A549 (cell line): ENCODE data around the gene MBNL2. TPM values are rescaled to one million over a fixed set of nuclear protein-coding genes. Genes with fewer than 3 reads are reported as not detected.

Experiments used
- ATAC-seq, 2 experiments: fragments of 200-7000 bp in 1 of 2; fragments of >200 bp in 1 of 2; cut with Nextera tagmentation in 1 of 2; cut with Tn5 transposase in 1 of 2; 3 replicates each; pipeline versions ENCODE4 v1.8.0 to v1.9.1; 2018 to 2020; ENCODE audit warnings: mild to moderate bottlenecking in 1 of 2, moderate library complexity in 1 of 2
- CTCF ChIA-PET: fragments of 300-600 bp; sonication (Branson Sonifier 250); formaldehyde crosslinking; extraction: SDS; loops from one replicate; lab custom pipeline; 2021; ENCODE audit warnings: antibody characterized with exemption, inconsistent platforms; lab: Yijun Ruan, JAX
- POLR2A ChIA-PET: fragments of 350-600 bp; formaldehyde crosslinking; extraction: SDS; loops from one replicate; lab custom pipeline; 2021; ENCODE audit warnings: antibody characterized with exemption, inconsistent platforms; lab: Yijun Ruan, JAX
- DNase-seq, 2 experiments: peaks; one replicate each; pipeline versions ENCODE4 v3.0.0 to v3.0.0-alpha.2; 2011 to 2016; ENCODE audit warnings: low read depth in 1 of 2, low spot score in 1 of 2
- FAIRE-seq: peaks from 2 replicates; lab custom pipeline; 2011; peaks lifted over from hg19 to GRCh38; lab: Jason Lieb, UNC
- H3K27ac ChIP-seq, 2 experiments: fragments of >200 bp; sonication (Bioruptor Twin); formaldehyde crosslinking; 3 replicates each; pipeline ENCODE4 v1.5.1; 2016 to 2017
- H3K4me1 ChIP-seq: fragments of >200 bp; sonication (Bioruptor Twin); formaldehyde crosslinking; 3 replicates; pipeline ENCODE4 v1.6.1; 2016
- H3K4me2 ChIP-seq: fragments of >200 bp; sonication (Bioruptor Twin); formaldehyde crosslinking; 3 replicates; pipeline ENCODE4 v1.6.1; 2016
- H3K4me3 ChIP-seq: fragments of >200 bp; sonication (Bioruptor Twin); formaldehyde crosslinking; 3 replicates; pipeline ENCODE4 v1.5.1; 2016
- H3K9me3 ChIP-seq: fragments of >200 bp; sonication (Bioruptor Twin); formaldehyde crosslinking; 3 replicates; pipeline ENCODE4 v1.6.1; 2016
- CBX2 ChIP-seq: fragments of 200-600 bp; sonication (generic); IDR thresholded peaks from 2 replicates; pipeline ENCODE4 v1.6.1; 2016; ENCODE audit warnings: low read depth, mild to moderate bottlenecking, borderline replicate concordance
- CBX8 ChIP-seq: fragments of 200-600 bp; sonication (generic); IDR thresholded peaks from 2 replicates; pipeline ENCODE4 v1.6.1; 2016
- CHD4 ChIP-seq: fragments of 200-600 bp; sonication (generic); IDR thresholded peaks from 2 replicates; pipeline ENCODE4 v1.6.1; 2016; ENCODE audit warnings: antibody characterized with exemption, mild to moderate bottlenecking, borderline replicate concordance
- EHF ChIP-seq: fragments of 250-450 bp; sonication (Bioruptor Pico); IDR thresholded peaks from 2 replicates; pipeline ENCODE4 v1.5.0; 2020; ENCODE audit warnings: mild to moderate bottlenecking
- EHMT2 ChIP-seq: fragments of 200-600 bp; sonication (generic); IDR thresholded peaks from 2 replicates; pipeline ENCODE4 v1.6.1; 2016; ENCODE audit warnings: antibody characterized with exemption, low read depth, mild to moderate bottlenecking, moderate library complexity
- FOSB ChIP-seq: fragments of 250-450 bp; sonication (Bioruptor Pico); IDR thresholded peaks from 2 replicates; pipeline ENCODE4 v1.5.0; 2020; ENCODE audit warnings: mild to moderate bottlenecking, moderate library complexity
- FOXS1 ChIP-seq: fragments of 250-450 bp; sonication (Bioruptor Pico); IDR thresholded peaks from 2 replicates; pipeline ENCODE4 v1.5.0; 2020; ENCODE audit warnings: mild to moderate bottlenecking, moderate library complexity
- HDAC2 ChIP-seq: fragments of 200-600 bp; sonication (generic); IDR thresholded peaks from 2 replicates; pipeline ENCODE4 v1.6.1; 2016
- HEYL ChIP-seq: fragments of 250-450 bp; sonication (Bioruptor Pico); IDR thresholded peaks from 2 replicates; pipeline ENCODE4 v1.8.0; 2021; ENCODE audit warnings: mild to moderate bottlenecking, moderate library complexity
- HOXA7 ChIP-seq: fragments of 250-450 bp; sonication (Bioruptor Pico); IDR thresholded peaks from 2 replicates; pipeline ENCODE4 v1.5.0; 2020; ENCODE audit warnings: mild to moderate bottlenecking, moderate library complexity
- HOXB5 ChIP-seq: fragments of 250-450 bp; sonication (Bioruptor Pico); IDR thresholded peaks from 2 replicates; pipeline ENCODE4 v1.5.0; 2020; ENCODE audit warnings: mild to moderate bottlenecking, moderate library complexity
- MAFK ChIP-seq: fragments of 450-650 bp; IDR thresholded peaks from 2 replicates; pipeline ENCODE4 v1.6.1; 2014; ENCODE audit not compliant: partially characterized antibody
- NR3C1 ChIP-seq: fragments of >200 bp; sonication (Bioruptor Twin); formaldehyde crosslinking; IDR thresholded peaks from 3 replicates; pipeline ENCODE4 v1.6.1; 2017
- PHF8 ChIP-seq: fragments of 200-600 bp; sonication (generic); IDR thresholded peaks from 2 replicates; pipeline ENCODE4 v1.6.1; 2016; ENCODE audit warnings: low read depth, mild to moderate bottlenecking, antibody characterized with exemption, moderate library complexity, borderline replicate concordance
- POLR2AphosphoS2 ChIP-seq: conservative IDR thresholded peaks from 2 replicates; pipeline ENCODE4 v1.6.1; 2012; ENCODE audit warnings: low read length, improper control_type of control experiment, inconsistent platforms
- RAD21 ChIP-seq, 2 experiments: fragments of >200 bp in 1 of 2; sonication (Bioruptor Twin) in 1 of 2; formaldehyde crosslinking in 1 of 2; IDR thresholded peaks in 1 of 2; conservative IDR thresholded peaks in 1 of 2; 2 replicates in 1 of 2; 3 replicates in 1 of 2; pipeline ENCODE4 v1.6.1; 2012 to 2018; ENCODE audit warnings: inconsistent platforms in 1 of 2
- RFX5 ChIP-seq: fragments of 450-650 bp; IDR thresholded peaks from 2 replicates; pipeline ENCODE4 v1.7.1; 2014; ENCODE audit warnings: antibody characterized with exemption, mild to moderate bottlenecking, moderate library complexity
- SREBF2 ChIP-seq: fragments of 450-650 bp; IDR thresholded peaks from 2 replicates; pipeline ENCODE4 v1.6.1; 2014; ENCODE audit warnings: mild to moderate bottlenecking, moderate library complexity
- TFCP2L1 ChIP-seq: fragments of 250-450 bp; sonication (Bioruptor Pico); IDR thresholded peaks from 2 replicates; pipeline ENCODE4 v1.5.0; 2021; ENCODE audit warnings: mild to moderate bottlenecking
- TP53 ChIP-seq: fragments of 250-450 bp; sonication (Bioruptor Pico); IDR thresholded peaks from 2 replicates; pipeline ENCODE4 v1.5.0; 2021; ENCODE audit warnings: mild to moderate bottlenecking, moderate library complexity
- WGBS: methylation state at CpG from one replicate; pipeline ENCODE4 v1.1.6; 2017; ENCODE audit errors: missing lambda C conversion rate; 5-methylcytosine and 5-hydroxymethylcytosine counted together
- polyA plus RNA-seq, 4 experiments: library from polyadenylated mRNA; depleted of rRNA in 3 of 4; stranded (reverse); fragments of >200 nt; fragmentation: RNase III in 1 of 4; extraction: RNeasy Plus Mini Kit Qiagen cat#74134 plus additional on column Dnase treatment in 1 of 4; gene quantifications; 2 replicates in 3 of 4; 3 replicates in 1 of 4; pipeline ENCODE4 v1.2.3, GENCODE V29; 2011 to 2017
- TF ChIP-seq, protein P1 (sequence below): IDR thresholded peaks from 2 replicates; pipeline ENCODE4 v1.6.1; 2012
- TF ChIP-seq, protein P2 (sequence below): fragments of 200-600 bp; sonication (generic); IDR thresholded peaks from 2 replicates; pipeline ENCODE4 v1.6.1; 2016; ENCODE audit warnings: antibody characterized with exemption, mild to moderate bottlenecking, moderate library complexity
- TF ChIP-seq, protein P3 (sequence below): fragments of >200 bp; sonication (Bioruptor Twin); formaldehyde crosslinking; IDR thresholded peaks from 2 replicates; pipeline ENCODE4 v1.6.1; 2016
- TF ChIP-seq, protein P4 (sequence below): fragments of >200 bp; sonication (Bioruptor Twin); formaldehyde crosslinking; IDR thresholded peaks from 3 replicates; pipeline ENCODE4 v1.5.1; 2016
- TF ChIP-seq, protein P5 (sequence below): fragments of 250-450 bp; sonication (Bioruptor Pico); IDR thresholded peaks from 2 replicates; pipeline ENCODE4 v1.5.0; 2020; ENCODE audit warnings: low read depth, mild to moderate bottlenecking, moderate library complexity
- TF ChIP-seq, protein P6 (sequence below): fragments of 250-450 bp; sonication (Bioruptor Pico); IDR thresholded peaks from 2 replicates; pipeline ENCODE4 v1.5.0; 2021; ENCODE audit warnings: mild to moderate bottlenecking, moderate library complexity, borderline replicate concordance

Gene MBNL2
- polyA plus RNA-seq, 2 of the 4 experiments (the other 2 are of a cell fraction): 18.7 to 20.6 TPM

DNA sequence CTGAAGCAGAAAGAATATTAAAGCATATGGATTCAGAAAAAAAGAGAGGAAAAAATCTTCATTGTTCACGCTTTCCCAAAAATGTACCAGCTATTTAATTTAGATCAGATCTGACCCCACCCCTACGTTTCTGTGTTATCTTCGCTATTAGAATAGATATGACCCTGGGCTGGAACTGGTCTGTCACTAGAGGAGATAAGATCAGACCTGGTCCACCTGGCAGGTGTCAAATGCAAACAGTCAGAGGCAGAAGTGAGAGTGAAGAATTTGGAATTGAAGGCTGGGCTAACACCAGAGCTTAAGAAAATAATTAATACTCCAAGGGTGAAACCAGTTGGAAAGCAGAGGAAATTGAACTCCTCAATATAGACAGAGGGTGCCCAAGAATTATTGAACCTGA, 30.0 kb upstream of the MBNL2 start:
- 72% methylated on average over 3 of the region's 3 CpGs for WGBS
- ATAC-seq (no peak), DNase-seq (no peak), FAIRE-seq (no peak)
- Histone ChIP-seq H3K27ac (no peak overlapping the region), H3K4me1 (no peaks in the 10 kb centered on the region), H3K9me3 (no peaks in the 10 kb centered on the region), H3K4me3 (no peak overlapping the region), H3K4me2 (no peak overlapping the region)
- CTCF ChIA-PET: interaction anchor here (1.0 to 1.8 kb wide), 2 partner anchors 82 to 174 kb away, joined by 4 read pairs; no protein-coding TSS in a partner anchor
- POLR2A ChIA-PET: no interaction called here
- TF ChIP-seq TFCP2L1 (CRISPR knock-in tag) (no peak), CBX2 (no peak), HOXB5 (CRISPR knock-in tag) (no peak), HEYL (no peak), RFX5 (no peak), RAD21 (conservative IDR thresholded peaks at IDR 0.05 in 1 of 2, IDR thresholded peaks at IDR 0.05 in 1 of 2) (no peak), FOSB (CRISPR knock-in tag) (no peak), PHF8 (no peak), MAFK (no peak), CBX8 (no peak), NR3C1 (no peak), SREBF2 (no peak), HOXA7 (CRISPR knock-in tag) (no peak), EHF (no peak)
- TF ChIP-seq, protein P1, sequence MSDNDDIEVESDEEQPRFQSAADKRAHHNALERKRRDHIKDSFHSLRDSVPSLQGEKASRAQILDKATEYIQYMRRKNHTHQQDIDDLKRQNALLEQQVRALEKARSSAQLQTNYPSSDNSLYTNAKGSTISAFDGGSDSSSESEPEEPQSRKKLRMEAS: no peak
- TF ChIP-seq, protein P2, sequence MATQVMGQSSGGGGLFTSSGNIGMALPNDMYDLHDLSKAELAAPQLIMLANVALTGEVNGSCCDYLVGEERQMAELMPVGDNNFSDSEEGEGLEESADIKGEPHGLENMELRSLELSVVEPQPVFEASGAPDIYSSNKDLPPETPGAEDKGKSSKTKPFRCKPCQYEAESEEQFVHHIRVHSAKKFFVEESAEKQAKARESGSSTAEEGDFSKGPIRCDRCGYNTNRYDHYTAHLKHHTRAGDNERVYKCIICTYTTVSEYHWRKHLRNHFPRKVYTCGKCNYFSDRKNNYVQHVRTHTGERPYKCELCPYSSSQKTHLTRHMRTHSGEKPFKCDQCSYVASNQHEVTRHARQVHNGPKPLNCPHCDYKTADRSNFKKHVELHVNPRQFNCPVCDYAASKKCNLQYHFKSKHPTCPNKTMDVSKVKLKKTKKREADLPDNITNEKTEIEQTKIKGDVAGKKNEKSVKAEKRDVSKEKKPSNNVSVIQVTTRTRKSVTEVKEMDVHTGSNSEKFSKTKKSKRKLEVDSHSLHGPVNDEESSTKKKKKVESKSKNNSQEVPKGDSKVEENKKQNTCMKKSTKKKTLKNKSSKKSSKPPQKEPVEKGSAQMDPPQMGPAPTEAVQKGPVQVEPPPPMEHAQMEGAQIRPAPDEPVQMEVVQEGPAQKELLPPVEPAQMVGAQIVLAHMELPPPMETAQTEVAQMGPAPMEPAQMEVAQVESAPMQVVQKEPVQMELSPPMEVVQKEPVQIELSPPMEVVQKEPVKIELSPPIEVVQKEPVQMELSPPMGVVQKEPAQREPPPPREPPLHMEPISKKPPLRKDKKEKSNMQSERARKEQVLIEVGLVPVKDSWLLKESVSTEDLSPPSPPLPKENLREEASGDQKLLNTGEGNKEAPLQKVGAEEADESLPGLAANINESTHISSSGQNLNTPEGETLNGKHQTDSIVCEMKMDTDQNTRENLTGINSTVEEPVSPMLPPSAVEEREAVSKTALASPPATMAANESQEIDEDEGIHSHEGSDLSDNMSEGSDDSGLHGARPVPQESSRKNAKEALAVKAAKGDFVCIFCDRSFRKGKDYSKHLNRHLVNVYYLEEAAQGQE: no peak
- TF ChIP-seq, protein P3, sequence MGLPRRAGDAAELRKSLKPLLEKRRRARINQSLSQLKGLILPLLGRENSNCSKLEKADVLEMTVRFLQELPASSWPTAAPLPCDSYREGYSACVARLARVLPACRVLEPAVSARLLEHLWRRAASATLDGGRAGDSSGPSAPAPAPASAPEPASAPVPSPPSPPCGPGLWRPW: no peak
- TF ChIP-seq, protein P4, sequence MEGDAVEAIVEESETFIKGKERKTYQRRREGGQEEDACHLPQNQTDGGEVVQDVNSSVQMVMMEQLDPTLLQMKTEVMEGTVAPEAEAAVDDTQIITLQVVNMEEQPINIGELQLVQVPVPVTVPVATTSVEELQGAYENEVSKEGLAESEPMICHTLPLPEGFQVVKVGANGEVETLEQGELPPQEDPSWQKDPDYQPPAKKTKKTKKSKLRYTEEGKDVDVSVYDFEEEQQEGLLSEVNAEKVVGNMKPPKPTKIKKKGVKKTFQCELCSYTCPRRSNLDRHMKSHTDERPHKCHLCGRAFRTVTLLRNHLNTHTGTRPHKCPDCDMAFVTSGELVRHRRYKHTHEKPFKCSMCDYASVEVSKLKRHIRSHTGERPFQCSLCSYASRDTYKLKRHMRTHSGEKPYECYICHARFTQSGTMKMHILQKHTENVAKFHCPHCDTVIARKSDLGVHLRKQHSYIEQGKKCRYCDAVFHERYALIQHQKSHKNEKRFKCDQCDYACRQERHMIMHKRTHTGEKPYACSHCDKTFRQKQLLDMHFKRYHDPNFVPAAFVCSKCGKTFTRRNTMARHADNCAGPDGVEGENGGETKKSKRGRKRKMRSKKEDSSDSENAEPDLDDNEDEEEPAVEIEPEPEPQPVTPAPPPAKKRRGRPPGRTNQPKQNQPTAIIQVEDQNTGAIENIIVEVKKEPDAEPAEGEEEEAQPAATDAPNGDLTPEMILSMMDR: no peak

DNA sequence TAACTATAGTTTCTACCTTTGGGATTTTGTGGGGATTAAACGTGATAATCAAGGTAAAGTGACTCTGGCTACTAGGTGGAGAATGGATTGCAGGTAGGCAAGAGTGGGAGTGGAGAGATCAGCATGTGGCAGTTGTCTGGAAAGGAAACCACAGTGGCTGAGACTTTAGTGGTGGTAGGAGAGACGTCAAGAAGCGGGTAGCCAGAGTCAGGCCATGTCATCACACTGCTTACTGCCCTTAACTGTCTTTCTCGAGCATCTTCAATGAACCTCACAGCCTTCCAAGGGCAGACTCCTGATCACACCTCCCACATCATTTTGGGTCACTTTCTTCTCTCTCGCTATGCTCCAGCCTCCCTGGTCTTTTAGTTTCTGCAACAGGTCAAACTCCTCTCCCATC, 28.6 kb upstream of the MBNL2 start:
- ATAC-seq (no peak), DNase-seq (no peak), FAIRE-seq (no peak)
- Histone ChIP-seq H3K4me1 (no peaks in the 10 kb centered on the region), H3K9me3 (no peaks in the 10 kb centered on the region), H3K4me3 (no peak overlapping the region), H3K27ac (no peak overlapping the region), H3K4me2 (no peak overlapping the region)
- POLR2A ChIA-PET: no interaction called here
- CTCF ChIA-PET: no interaction called here
- WGBS: 78% methylated on average over 5 of the region's 5 CpGs
- no peak for TF ChIP-seq EHMT2
- TF ChIP-seq CBX2: no peak
- TF ChIP-seq SREBF2: no peak
- TF ChIP-seq EHF: no peak
- TF ChIP-seq, protein P5, sequence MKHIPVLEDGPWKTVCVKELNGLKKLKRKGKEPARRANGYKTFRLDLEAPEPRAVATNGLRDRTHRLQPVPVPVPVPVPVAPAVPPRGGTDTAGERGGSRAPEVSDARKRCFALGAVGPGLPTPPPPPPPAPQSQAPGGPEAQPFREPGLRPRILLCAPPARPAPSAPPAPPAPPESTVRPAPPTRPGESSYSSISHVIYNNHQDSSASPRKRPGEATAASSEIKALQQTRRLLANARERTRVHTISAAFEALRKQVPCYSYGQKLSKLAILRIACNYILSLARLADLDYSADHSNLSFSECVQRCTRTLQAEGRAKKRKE: no peak
- TF ChIP-seq, protein P4: no peak
- no peak for TF ChIP-seq HDAC2
- TF ChIP-seq, protein P6, sequence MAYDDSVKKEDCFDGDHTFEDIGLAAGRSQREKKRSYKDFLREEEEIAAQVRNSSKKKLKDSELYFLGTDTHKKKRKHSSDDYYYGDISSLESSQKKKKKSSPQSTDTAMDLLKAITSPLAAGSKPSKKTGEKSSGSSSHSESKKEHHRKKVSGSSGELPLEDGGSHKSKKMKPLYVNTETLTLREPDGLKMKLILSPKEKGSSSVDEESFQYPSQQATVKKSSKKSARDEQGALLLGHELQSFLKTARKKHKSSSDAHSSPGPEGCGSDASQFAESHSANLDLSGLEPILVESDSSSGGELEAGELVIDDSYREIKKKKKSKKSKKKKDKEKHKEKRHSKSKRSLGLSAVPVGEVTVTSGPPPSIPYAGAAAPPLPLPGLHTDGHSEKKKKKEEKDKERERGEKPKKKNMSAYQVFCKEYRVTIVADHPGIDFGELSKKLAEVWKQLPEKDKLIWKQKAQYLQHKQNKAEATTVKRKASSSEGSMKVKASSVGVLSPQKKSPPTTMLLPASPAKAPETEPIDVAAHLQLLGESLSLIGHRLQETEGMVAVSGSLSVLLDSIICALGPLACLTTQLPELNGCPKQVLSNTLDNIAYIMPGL (CRISPR knock-in tag): no peak
- TF ChIP-seq CHD4: no peak
- TF ChIP-seq, protein P1: no peak
- TF ChIP-seq PHF8: no peak
- TF ChIP-seq POLR2AphosphoS2: no peak
- no peak for TF ChIP-seq TP53 (CRISPR knock-in tag)
- no peak for TF ChIP-seq FOXS1
- TF ChIP-seq HOXB5 (CRISPR knock-in tag): no peak
